K562 treated with DMSO at 1 percent for 12 hours (cell line): Measurements from ENCODE around the gene MRGPRX1. TPM values are rescaled to one million over a fixed set of nuclear protein-coding genes. Genes with fewer than 3 reads are reported as not detected.

ENCODE experiments used
- total RNA-seq: library from RNA; unstranded; fragments of 300-600 nt; gene quantifications from 2 replicates; pipeline ENCODE4 v1.2.3, GENCODE V29; 2022; ENCODE audit not compliant: insufficient read depth

The MRGPRX1 gene
- total RNA-seq = not detected in 2 replicates

GRCh38 chr11:18939314-18939713 lies at the start of gene MRGPRX1:
MRGPRX1 (minus strand) TSS chr11:18939414; CDS start chr11:18934784, 4,630 bp downstream.

Other genes with a start within 250 kb of the MRGPRX1 start
- gene TMEM86A, start 240.6 kb downstream of the MRGPRX1 start, total RNA-seq = 0.64 and 3.0 TPM in 2 replicates
- gene IGSF22, start 213.2 kb downstream of the MRGPRX1 start, total RNA-seq = not detected in 2 replicates
- gene PTPN5, start 147.6 kb downstream of the MRGPRX1 start, total RNA-seq = not detected in 2 replicates
- not detected in 2 replicates for gene MRGPRX2, start 121.3 kb upstream of the MRGPRX1 start, total RNA-seq
- 6.0 and 15.9 TPM in 2 replicates for gene ZDHHC13, start 177.8 kb upstream of the MRGPRX1 start, total RNA-seq